Osteoblast (primary cell): ENCODE results near the gene BAG1. TPM values are rescaled to one million over a fixed set of nuclear protein-coding genes. Genes with fewer than 3 reads are reported as not detected.

Source experiments
- DNase-seq: peaks from one replicate; pipeline ENCODE4 v3.0.0; 2011; ENCODE audit warnings: low spot score, mixed read lengths; ENCODE audit not compliant: insufficient read length; ENCODE audit errors: missing footprints
- H2AFZ ChIP-seq: 2 replicates; pipeline ENCODE4 v1.6.0; 2011; ENCODE audit warnings: mild to moderate bottlenecking, low read length
- H3K27ac ChIP-seq: 2 replicates; pipeline ENCODE4 v1.5.1; 2011; ENCODE audit warnings: mild to moderate bottlenecking, low read depth, low read length, moderate library complexity
- H3K27me3 ChIP-seq: 2 replicates; pipeline ENCODE4 v1.6.0; 2012; ENCODE audit warnings: mild to moderate bottlenecking, control low read depth, inconsistent platforms, low read length, moderate library complexity; ENCODE audit not compliant: insufficient read depth
- H3K36me3 ChIP-seq: 2 replicates; pipeline ENCODE4 v1.5.1; 2011; ENCODE audit warnings: mild to moderate bottlenecking, low read length, control low read depth, moderate library complexity; ENCODE audit not compliant: insufficient read depth
- H3K4me1 ChIP-seq: 2 replicates; pipeline ENCODE4 v1.5.1; 2011; ENCODE audit warnings: mild to moderate bottlenecking, low read length, control low read depth, moderate library complexity; ENCODE audit not compliant: insufficient read depth
- H3K4me2 ChIP-seq: 2 replicates; pipeline ENCODE4 v1.6.0; 2011; ENCODE audit warnings: mild to moderate bottlenecking, low read length; ENCODE audit not compliant: insufficient read depth
- H3K4me3 ChIP-seq: fragments of 200-600 bp; sonication (generic); 3 replicates; pipeline ENCODE4 v1.5.1; 2012; ENCODE audit warnings: mild to moderate bottlenecking, low read length, inconsistent platforms; ENCODE audit not compliant: insufficient read depth
- H3K79me2 ChIP-seq: 2 replicates; pipeline ENCODE4 v1.6.0; 2012; ENCODE audit warnings: mild to moderate bottlenecking, low read length, control low read depth, inconsistent platforms; ENCODE audit not compliant: insufficient read depth
- H3K9me3 ChIP-seq: 2 replicates; pipeline ENCODE4 v1.5.1; 2011; ENCODE audit warnings: low read depth, low read length, control low read depth
- H4K20me1 ChIP-seq: 2 replicates; pipeline ENCODE4 v1.6.0; 2012; ENCODE audit warnings: mild to moderate bottlenecking, low read length, control low read depth; ENCODE audit not compliant: insufficient read depth
- total RNA-seq: library from RNA; depleted of rRNA; stranded (reverse); fragments of >200 nt; gene quantifications from 2 replicates; pipeline ENCODE4 v1.2.3, GENCODE V29; 2012
- TF ChIP-seq, protein P1 (sequence below): IDR thresholded peaks from 2 replicates; pipeline ENCODE4 v1.5.1; 2011; ENCODE audit warnings: mild to moderate bottlenecking, low read depth, low read length, moderate library complexity; ENCODE audit errors: extremely low read depth

Gene BAG1
- total RNA-seq, 1 donor = 29.3 TPM

DNA sequence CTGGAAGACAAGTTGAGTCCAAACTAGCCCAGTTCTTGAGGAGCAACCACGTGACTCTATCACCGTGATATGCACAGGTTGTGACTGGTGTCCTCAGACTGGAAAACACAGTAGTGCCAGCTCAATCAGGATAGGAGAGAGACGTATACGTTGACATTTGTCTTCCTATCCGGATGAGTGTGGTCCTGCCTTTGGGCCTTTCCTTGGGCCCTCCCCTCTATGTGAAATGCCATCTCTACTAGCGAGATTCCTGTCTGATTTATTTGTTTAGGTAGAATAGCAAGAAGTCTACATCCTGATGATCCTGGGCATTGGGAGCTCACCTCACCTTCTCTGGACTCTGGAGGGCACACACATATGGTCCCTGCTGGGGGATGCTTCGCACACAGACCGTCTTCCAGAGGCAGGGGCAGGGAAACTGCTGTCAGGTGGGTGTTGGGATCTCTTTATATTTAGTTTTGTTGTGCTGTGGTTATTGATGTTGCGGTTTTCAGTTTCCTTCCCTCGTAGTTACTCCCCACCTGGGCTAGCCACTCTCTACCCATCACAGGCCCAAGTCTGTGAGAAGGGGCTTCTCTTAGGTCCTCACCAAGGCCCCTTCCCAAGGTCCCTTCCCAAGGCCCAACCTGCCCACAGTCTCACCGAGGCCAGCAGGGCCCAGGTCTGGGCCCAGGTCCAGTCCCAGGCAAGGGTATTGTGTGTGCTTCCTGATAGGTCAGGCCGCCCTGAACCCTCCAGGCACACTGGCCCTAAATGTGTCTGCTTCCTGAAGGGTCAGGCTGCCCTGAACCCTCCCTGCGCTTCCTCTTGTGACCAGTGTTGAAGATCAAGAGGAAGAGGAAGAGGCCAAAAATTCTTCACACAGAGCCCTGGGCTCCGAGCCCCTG is 43.6 kb downstream of the BAG1 start:
- Histone ChIP-seq H3K27ac (no peak overlapping the region), H3K79me2 (no peaks in the 10 kb centered on the region)

GRCh38 chr9:33211695-33212393 is 52.7 kb downstream of the BAG1 start:
- no peak for DNase-seq

More for the DNA sequence above, 43.6 kb downstream of the BAG1 start:
- Histone ChIP-seq H3K4me1 (peaks cover 6% of the 10 kb centered on the region), H3K4me3 (no peak overlapping the region), H4K20me1 (no peaks in the 10 kb centered on the region), H3K36me3 (no peaks in the 10 kb centered on the region), H3K9me3 (no peaks in the 10 kb centered on the region), H2AFZ (no peak overlapping the region), H3K27me3 (peaks cover 10% of the 10 kb centered on the region), H3K4me2 (no peak overlapping the region)
- TF ChIP-seq, protein P1, sequence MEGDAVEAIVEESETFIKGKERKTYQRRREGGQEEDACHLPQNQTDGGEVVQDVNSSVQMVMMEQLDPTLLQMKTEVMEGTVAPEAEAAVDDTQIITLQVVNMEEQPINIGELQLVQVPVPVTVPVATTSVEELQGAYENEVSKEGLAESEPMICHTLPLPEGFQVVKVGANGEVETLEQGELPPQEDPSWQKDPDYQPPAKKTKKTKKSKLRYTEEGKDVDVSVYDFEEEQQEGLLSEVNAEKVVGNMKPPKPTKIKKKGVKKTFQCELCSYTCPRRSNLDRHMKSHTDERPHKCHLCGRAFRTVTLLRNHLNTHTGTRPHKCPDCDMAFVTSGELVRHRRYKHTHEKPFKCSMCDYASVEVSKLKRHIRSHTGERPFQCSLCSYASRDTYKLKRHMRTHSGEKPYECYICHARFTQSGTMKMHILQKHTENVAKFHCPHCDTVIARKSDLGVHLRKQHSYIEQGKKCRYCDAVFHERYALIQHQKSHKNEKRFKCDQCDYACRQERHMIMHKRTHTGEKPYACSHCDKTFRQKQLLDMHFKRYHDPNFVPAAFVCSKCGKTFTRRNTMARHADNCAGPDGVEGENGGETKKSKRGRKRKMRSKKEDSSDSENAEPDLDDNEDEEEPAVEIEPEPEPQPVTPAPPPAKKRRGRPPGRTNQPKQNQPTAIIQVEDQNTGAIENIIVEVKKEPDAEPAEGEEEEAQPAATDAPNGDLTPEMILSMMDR = no peak
- no peak for DNase-seq

DNA sequence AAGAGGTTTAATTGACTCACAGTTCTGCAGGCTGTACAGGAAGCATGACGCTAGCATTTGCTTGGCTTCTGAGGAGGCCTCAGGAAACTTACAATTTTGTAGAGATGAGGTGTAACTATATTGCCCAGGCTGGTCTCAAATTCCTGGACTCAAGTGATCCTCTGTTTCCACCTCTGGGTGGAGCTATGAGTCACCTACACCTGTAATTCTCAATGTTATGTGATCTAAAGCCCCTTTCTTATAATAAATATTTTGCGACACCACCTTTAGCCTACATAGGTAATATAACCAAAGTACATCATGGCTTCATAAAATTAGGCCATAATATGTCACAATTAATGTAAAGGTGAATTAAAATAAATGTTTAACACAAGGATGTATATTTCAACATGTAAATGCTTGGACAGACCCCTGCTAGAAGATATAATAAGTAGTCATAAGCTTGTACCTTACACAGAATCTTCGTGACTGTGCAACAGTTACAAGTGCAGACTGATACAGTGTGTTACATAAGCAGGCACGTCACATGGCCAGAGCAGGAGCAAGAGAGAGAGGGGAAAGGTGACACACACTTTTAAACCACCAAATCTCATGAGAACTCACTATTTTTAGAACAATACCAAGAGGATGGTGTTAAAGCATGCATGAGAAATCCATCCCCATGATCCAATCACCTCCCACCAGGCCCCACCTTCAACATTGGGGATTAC is 54.3 kb downstream of the BAG1 start:
- Histone ChIP-seq H3K36me3 (no peaks in the 10 kb centered on the region), H3K9me3 (no peaks in the 10 kb centered on the region), H3K27ac (no peak overlapping the region), H2AFZ (no peak overlapping the region), H3K79me2 (no peaks in the 10 kb centered on the region), H4K20me1 (no peaks in the 10 kb centered on the region), H3K27me3 (peaks cover 5% of the 10 kb centered on the region), H3K4me3 (no peak overlapping the region), H3K4me1 (no peaks in the 10 kb centered on the region), H3K4me2 (no peak overlapping the region)
- TF ChIP-seq, protein P1 = no peak
- no peak for DNase-seq

More at GRCh38 chr9:33211695-33212393, 52.7 kb downstream of the BAG1 start:
- H3K9me3 ChIP-seq = no peaks in the 10 kb centered on the region
- no peaks in the 10 kb centered on the region for H3K79me2 ChIP-seq
- H3K27ac ChIP-seq = no peak overlapping the region
- H3K4me3 ChIP-seq = no peak overlapping the region
- no peak overlapping the region for H2AFZ ChIP-seq
- H3K27me3 ChIP-seq = peaks cover 15% of the 10 kb centered on the region
- no peaks in the 10 kb centered on the region for H4K20me1 ChIP-seq
- no peak overlapping the region for H3K4me2 ChIP-seq
- H3K4me1 ChIP-seq = no peaks in the 10 kb centered on the region
- no peaks in the 10 kb centered on the region for H3K36me3 ChIP-seq
- TF ChIP-seq, protein P1 = no peak

- H4K20me1 ChIP-seq = no peaks in the 10 kb centered on the region
- H3K4me2 ChIP-seq = no peak overlapping the region
- H3K9me3 ChIP-seq = no peaks in the 10 kb centered on the region
- no peaks in the 10 kb centered on the region for H3K27me3 ChIP-seq
- H3K27ac ChIP-seq = no peak overlapping the region
- no peaks in the 10 kb centered on the region for H3K4me1 ChIP-seq
- DNase-seq = no peak
- no peaks in the 10 kb centered on the region for H3K79me2 ChIP-seq
- TF ChIP-seq, protein P1 = no peak
- H2AFZ ChIP-seq = no peak overlapping the region
- H3K4me3 ChIP-seq = no peak overlapping the region
- no peaks in the 10 kb centered on the region for H3K36me3 ChIP-seq
Observed at GRCh38 chr9:33209394-33209793, 55.1 kb downstream of the BAG1 start.
